Ectodermal cell (in vitro differentiated cells): Measurements from ENCODE around the gene FPR1.

ENCODE experiments used
- H3K27ac ChIP-seq: 2 replicates; pipeline ENCODE4 v1.7.0; 2013; ENCODE audit warnings: mild to moderate bottlenecking, low read depth, low read length; ENCODE audit not compliant: insufficient read depth, poor library complexity, severe bottlenecking
- H3K27me3 ChIP-seq: 2 replicates; pipeline ENCODE4 v1.7.0; 2013; ENCODE audit warnings: mild to moderate bottlenecking, low read length; ENCODE audit not compliant: insufficient read depth, control insufficient read depth, poor library complexity, severe bottlenecking
- H3K36me3 ChIP-seq: one replicate; pipeline ENCODE4 v1.7.0; 2013; ENCODE audit warnings: low read length; ENCODE audit not compliant: control insufficient read depth, insufficient read depth
- H3K4me1 ChIP-seq: one replicate; pipeline ENCODE4 v1.7.0; 2013; ENCODE audit warnings: low read length; ENCODE audit not compliant: control insufficient read depth, insufficient read depth
- H3K4me3 ChIP-seq: 2 replicates; pipeline ENCODE4 v1.7.0; 2013; ENCODE audit warnings: low read depth, low read length, control low read depth; ENCODE audit not compliant: insufficient read depth
- H3K9me3 ChIP-seq: 2 replicates; pipeline ENCODE4 v1.7.0; 2013; ENCODE audit warnings: mild to moderate bottlenecking, low read length, moderate library complexity; ENCODE audit not compliant: control insufficient read depth
- WGBS, 2 experiments: methylation state at CpG; one replicate each; pipeline ENCODE4 v1.1.7; 2013; ENCODE audit warnings: missing lambda C conversion rate in 2 of 2; 5-methylcytosine and 5-hydroxymethylcytosine counted together

Gene FPR1

GRCh38 chr19:51755571-51755970, 3.9 kb upstream of the FPR1 start:
- Histone ChIP-seq H3K36me3 (no peaks in the 10 kb centered on the region), H3K4me1 (no peaks in the 10 kb centered on the region), H3K9me3 (no peaks in the 10 kb centered on the region), H3K27ac (no peak overlapping the region), H3K27me3 (no peaks in the 10 kb centered on the region), H3K4me3 (no peak overlapping the region)
- WGBS, 2 experiments, result 85 to 88% methylated on average over 7 of the region's 7 CpGs

GRCh38 chr19:51754770-51755169, 3.1 kb upstream of the FPR1 start:
- no peaks in the 10 kb centered on the region for H3K36me3 ChIP-seq
- no peaks in the 10 kb centered on the region for H3K4me1 ChIP-seq
- H3K9me3 ChIP-seq, result no peaks in the 10 kb centered on the region
- no peak overlapping the region for H3K27ac ChIP-seq
- 79 to 84% methylated on average over 4 of the region's 4 CpGs for WGBS, 2 experiments
- H3K4me3 ChIP-seq, result no peak overlapping the region
- no peaks in the 10 kb centered on the region for H3K27me3 ChIP-seq

- H3K27me3 ChIP-seq, result no peaks in the 10 kb centered on the region
- no peak overlapping the region for H3K4me3 ChIP-seq
- no peaks in the 10 kb centered on the region for H3K36me3 ChIP-seq
- no peaks in the 10 kb centered on the region for H3K9me3 ChIP-seq
- no peaks in the 10 kb centered on the region for H3K4me1 ChIP-seq
- H3K27ac ChIP-seq, result no peak overlapping the region
- WGBS, 2 experiments, result 90% methylated on average over 6 of the region's 6 CpGs
Measured at GRCh38 chr19:51754109-51754508, 2.4 kb upstream of the FPR1 start.

GRCh38 chr19:51750400-51751094, 1.1 kb downstream of the FPR1 start:
- Histone ChIP-seq H3K4me3 (no peak overlapping the region), H3K9me3 (no peaks in the 10 kb centered on the region), H3K4me1 (no peaks in the 10 kb centered on the region), H3K27ac (no peak overlapping the region), H3K27me3 (no peaks in the 10 kb centered on the region), H3K36me3 (no peaks in the 10 kb centered on the region)
- WGBS, 2 experiments, result 84 to 86% methylated on average over 7 of the region's 7 CpGs

GRCh38 chr19:51749979-51750378, 1.7 kb downstream of the FPR1 start:
- H3K27ac ChIP-seq, result no peak overlapping the region
- H3K4me3 ChIP-seq, result no peak overlapping the region
- H3K9me3 ChIP-seq, result no peaks in the 10 kb centered on the region
- H3K36me3 ChIP-seq, result no peaks in the 10 kb centered on the region
- no peaks in the 10 kb centered on the region for H3K27me3 ChIP-seq
- H3K4me1 ChIP-seq, result no peaks in the 10 kb centered on the region
- 82 to 83% methylated on average over 4 of the region's 4 CpGs for WGBS, 2 experiments

GRCh38 chr19:51746731-51747130, 4.9 kb downstream of the FPR1 start:
- WGBS, 2 experiments, result 84% methylated on average over 7 of the region's 7 CpGs

GRCh38 chr19:51743405-51743804, 8.3 kb downstream of the FPR1 start:
- H3K4me3 ChIP-seq, result no peak overlapping the region
- no peaks in the 10 kb centered on the region for H3K4me1 ChIP-seq
- H3K27me3 ChIP-seq, result no peaks in the 10 kb centered on the region
- no peak overlapping the region for H3K27ac ChIP-seq
- no peaks in the 10 kb centered on the region for H3K9me3 ChIP-seq
- H3K36me3 ChIP-seq, result no peaks in the 10 kb centered on the region
- WGBS, 2 experiments, result 81 to 87% methylated on average over 3 of the region's 3 CpGs

More at GRCh38 chr19:51746731-51747130, 4.9 kb downstream of the FPR1 start:
- no peaks in the 10 kb centered on the region for H3K4me1 ChIP-seq
- H3K9me3 ChIP-seq, result no peaks in the 10 kb centered on the region
- H3K4me3 ChIP-seq, result no peak overlapping the region
- H3K27ac ChIP-seq, result no peak overlapping the region
- no peaks in the 10 kb centered on the region for H3K36me3 ChIP-seq
- H3K27me3 ChIP-seq, result no peaks in the 10 kb centered on the region

- no peak overlapping the region for H3K27ac ChIP-seq
- H3K36me3 ChIP-seq, result no peaks in the 10 kb centered on the region
- no peaks in the 10 kb centered on the region for H3K9me3 ChIP-seq
- no peaks in the 10 kb centered on the region for H3K4me1 ChIP-seq
- 76 to 77% methylated on average over 6 of the region's 6 CpGs for WGBS, 2 experiments
- no peak overlapping the region for H3K4me3 ChIP-seq
- H3K27me3 ChIP-seq, result no peaks in the 10 kb centered on the region
Measured at GRCh38 chr19:51742789-51743188, 8.9 kb downstream of the FPR1 start.

- H3K4me3 ChIP-seq, result no peak overlapping the region
- WGBS, 2 experiments, result 78 to 79% methylated on average over 5 of the region's 5 CpGs
- H3K27ac ChIP-seq, result no peak overlapping the region
- no peaks in the 10 kb centered on the region for H3K4me1 ChIP-seq
- no peaks in the 10 kb centered on the region for H3K9me3 ChIP-seq
- no peaks in the 10 kb centered on the region for H3K27me3 ChIP-seq
- H3K36me3 ChIP-seq, result no peaks in the 10 kb centered on the region
Measured at GRCh38 chr19:51740356-51740755, 11.3 kb downstream of the FPR1 start.

GRCh38 chr19:51739466-51740213, 12.0 kb downstream of the FPR1 start:
- no peaks in the 10 kb centered on the region for H3K9me3 ChIP-seq
- no peaks in the 10 kb centered on the region for H3K27me3 ChIP-seq
- no peak overlapping the region for H3K27ac ChIP-seq
- H3K4me1 ChIP-seq, result no peaks in the 10 kb centered on the region
- no peak overlapping the region for H3K4me3 ChIP-seq
- WGBS, 2 experiments, result 84 to 85% methylated on average over 13 of the region's 13 CpGs
- no peaks in the 10 kb centered on the region for H3K36me3 ChIP-seq
